HG02623 (cell line): ENCODE measurements around the gene HMG20A.

ENCODE experiments used
- ATAC-seq: cut with Tn5 transposase; IDR thresholded peaks from one replicate; pipeline ENCODE4 v1.9.1; 2021; ENCODE audit warnings: moderate library complexity; ENCODE audit not compliant: unreplicated experiment

Gene HMG20A

DNA sequence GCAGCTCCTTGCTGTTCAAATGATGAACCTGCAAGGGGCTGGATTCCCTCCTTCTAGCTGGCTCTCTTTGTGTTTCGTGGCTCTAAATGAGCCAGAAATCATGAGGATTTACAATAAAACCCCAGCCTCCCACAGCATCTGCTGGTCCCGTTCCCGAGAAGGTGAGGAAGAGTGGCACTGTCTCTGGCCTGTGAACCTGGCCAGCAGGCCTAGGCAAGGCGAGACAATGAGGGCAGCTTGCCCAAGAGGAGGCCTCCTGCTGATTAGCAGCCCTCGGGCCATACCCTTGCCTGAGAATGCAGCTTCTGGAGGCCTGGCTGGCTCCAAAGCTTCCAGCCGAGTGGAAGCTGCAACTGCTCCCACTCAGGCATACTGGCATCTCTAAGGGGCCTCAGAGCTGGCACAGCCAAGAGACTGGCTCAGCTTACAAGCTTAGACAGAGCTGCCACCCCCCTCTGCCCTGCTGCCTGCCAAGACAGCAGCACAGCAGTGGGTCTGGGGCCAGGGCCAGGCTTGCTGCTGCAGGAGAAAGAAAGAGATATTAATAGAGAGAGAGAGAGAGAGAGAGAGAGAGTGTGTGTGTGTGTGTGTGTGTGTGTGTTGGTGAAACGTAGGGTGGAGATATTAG, 76.5 kb downstream of the HMG20A start:
- no peak for ATAC-seq

DNA sequence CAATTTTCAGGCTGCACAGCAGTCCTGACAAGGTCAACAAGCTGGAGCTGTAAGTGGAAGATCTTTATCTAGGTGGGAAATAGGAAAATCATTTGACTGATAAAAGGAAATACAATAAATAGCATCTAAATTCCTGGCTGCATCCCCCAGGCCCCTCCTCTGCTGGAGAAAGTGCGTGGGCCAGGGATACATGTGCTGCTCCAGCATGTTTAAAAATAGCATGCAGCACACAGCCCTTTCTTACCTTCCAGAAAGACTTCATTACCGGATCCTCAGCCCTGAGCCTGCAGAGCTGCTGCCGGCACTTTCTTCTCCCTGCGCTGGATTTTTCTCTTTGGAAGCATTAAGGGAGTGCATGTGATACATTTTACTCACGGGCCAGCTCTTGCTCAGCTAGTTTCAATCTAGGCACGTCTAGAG, 77.3 kb downstream of the HMG20A start:
- no peak for ATAC-seq

DNA sequence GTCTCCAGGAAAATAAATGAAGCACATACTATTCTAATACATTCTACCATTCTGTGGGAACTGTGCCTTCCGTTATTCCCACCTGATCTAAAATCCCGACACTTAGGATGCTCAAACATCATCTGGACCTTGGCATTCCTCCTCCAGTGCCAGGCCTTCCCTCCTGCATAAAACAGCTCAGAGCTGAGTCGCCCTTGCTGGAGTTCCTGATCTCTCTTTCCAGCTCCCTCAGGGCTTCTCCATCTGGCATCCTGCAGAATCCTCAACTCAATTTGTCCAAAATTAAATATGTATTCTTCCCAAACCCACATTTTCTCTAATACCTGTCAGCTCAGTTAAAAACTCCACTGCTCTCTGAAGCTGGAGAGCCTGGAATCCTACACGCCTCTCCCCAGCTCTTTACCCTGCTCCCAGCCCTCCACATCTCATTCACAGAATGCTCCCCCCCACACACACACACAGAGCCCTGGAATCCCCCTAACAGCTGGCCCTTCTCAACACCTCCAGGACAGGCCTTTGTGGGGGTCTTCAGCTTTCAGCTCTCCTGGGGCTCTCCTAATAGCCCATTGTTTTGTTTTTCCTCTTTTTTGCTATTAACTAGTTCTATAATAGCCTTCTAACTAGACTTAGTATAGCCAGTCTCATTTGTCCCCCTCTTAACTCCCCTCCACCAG, 78.5 kb downstream of the HMG20A start:
- ATAC-seq = no peak

DNA sequence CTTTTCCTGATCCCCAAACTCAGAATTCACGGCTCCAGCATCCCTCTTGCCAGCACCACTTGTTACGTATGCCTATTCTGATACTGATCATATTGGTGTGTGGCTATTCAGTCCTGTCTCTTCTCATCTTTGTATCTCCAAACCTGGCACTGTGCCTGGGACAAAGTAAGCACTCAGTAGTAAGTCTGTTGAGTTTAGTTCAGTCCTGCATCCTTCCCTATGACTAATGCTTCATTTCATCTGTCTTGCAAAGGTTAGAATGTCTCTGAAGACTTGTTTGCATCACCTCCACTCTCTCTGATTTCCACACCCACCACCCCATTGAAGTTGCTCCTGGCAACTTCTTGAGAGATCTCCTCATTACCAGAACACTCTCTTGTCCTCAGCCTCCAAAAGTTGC, 80.3 kb downstream of the HMG20A start:
- ATAC-seq = no peak

DNA sequence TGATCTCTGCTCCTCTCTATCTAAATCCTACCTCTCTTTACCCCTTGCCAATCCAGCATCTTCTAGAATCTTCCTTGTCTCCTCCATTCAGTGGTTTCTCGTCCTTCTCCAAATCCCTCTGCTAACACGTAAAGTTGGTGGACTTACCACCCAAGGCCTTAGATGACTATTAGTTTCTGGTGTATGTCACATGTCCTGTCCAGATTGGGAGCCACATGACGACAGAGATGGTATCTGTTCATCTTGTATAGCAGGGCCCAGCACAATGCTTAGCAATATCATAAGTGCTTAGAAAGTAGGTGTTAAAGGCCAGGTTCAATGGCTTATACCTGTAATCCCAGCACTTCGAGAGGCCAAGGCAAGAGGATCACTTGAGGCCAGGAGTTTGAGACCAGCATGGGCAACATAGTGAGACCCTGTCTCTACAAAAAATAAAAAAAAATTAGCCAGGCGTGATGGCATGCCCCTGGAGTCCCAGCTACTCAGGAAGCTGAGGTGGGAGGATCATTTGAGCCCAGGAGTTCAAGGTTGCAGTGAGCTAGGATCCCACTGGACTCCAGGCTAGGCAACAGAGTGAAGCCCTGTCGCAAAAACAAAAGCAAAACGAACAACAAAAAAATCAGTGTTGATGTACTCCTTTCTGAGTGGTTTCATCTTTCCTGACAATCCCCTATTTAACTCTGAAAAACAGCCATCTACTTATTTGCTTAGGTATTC, 81.8 kb downstream of the HMG20A start:
- no peak for ATAC-seq

DNA sequence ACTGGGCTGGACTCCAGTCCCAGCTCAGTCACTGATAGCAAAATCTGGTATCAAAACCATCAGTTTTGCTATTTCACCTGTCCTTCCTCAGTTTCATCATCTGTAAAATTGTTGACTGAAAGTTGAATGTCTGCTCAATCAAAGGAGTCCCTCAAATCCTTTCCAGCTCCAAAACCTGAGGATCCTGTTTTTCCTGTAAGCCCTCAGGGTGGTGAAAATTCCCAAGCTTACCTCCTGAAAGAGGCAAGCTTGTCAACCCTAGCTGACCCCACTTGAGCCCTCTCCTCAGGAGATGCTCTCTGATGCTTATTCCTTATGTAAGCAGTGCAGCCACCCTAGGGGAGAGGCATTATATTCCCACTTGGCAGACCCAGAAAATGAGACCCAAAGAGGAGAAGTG, 82.6 kb downstream of the HMG20A start:
- no peak for ATAC-seq

DNA sequence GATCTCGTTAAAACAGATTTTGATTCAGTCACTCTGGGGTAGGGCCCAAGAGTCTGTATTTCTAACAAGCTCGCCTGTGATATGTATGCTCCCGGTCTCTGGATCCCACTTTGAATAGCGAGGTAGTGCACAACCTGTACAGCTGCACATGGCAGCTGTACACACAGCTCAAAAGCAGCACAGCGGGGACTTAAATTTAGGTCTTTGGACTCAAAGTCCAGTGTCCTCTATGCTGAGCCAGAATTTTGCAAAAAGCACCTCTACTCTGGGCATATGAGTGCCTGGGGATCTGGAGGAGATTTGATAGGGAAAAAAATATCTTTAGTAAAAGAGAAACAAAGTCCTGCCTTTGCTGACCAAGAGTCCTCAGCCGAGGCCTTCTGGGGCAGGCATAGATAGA, 83.1 kb downstream of the HMG20A start:
- ATAC-seq = no peak

DNA sequence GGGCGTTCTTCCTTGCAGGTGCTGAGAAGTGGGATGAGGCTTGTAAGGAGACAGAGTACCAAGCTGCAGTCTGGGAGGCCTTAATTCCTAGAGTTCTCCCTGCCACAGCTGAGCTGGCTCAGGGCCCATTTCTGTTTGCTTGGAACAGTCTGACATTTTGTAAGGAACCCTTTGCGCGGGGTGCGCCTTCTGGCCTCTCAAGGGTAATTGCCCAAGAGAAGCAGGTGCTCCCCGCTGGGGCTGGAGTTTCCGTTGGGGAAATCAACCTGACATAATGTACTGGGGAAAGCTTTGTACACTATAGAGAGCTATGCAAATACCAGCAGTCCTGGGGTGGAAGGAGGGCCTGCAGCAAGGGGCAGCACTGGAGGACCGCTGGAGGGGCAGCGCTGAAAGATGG, 83.6 kb downstream of the HMG20A start:
- ATAC-seq = no peak

DNA sequence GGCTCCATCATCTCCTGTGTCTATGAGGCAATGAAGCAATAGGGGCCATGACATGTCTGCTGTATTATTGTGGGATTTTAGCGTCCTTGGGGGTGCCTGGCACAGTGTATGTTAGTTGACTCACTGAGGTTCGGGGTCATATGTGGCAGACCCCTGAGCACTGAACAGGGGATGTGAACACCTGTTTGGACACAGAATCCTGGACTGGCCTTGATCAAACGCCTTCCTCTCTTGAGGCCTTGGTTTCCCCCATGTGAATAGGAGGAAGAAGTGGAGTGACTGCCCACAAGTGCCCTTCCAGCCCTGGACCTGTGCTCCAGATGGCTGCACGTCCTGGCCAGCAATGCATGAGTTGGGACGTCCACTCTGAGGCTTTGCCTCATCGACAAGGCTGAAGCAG, 84.2 kb downstream of the HMG20A start:
- no peak for ATAC-seq

DNA sequence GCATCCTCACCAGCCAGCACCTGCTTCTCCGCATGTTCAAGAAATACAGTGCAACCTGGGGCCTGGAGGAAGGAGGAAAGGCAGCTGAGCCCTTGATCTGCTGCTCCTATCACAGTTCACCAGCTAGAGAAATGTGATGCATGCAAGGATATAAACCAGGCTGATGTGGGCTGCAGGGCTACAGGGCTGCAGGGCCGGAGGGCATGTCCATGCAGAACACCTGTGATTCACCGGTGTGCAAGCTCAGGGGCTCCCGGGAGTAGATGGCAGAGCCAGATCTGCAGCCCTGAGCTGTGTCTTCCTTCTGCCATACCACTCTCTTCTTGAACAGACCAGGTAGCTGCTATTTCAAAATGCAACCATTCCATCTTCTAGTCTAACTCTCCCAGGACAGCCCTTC, 84.9 kb downstream of the HMG20A start:
- ATAC-seq = no peak

DNA sequence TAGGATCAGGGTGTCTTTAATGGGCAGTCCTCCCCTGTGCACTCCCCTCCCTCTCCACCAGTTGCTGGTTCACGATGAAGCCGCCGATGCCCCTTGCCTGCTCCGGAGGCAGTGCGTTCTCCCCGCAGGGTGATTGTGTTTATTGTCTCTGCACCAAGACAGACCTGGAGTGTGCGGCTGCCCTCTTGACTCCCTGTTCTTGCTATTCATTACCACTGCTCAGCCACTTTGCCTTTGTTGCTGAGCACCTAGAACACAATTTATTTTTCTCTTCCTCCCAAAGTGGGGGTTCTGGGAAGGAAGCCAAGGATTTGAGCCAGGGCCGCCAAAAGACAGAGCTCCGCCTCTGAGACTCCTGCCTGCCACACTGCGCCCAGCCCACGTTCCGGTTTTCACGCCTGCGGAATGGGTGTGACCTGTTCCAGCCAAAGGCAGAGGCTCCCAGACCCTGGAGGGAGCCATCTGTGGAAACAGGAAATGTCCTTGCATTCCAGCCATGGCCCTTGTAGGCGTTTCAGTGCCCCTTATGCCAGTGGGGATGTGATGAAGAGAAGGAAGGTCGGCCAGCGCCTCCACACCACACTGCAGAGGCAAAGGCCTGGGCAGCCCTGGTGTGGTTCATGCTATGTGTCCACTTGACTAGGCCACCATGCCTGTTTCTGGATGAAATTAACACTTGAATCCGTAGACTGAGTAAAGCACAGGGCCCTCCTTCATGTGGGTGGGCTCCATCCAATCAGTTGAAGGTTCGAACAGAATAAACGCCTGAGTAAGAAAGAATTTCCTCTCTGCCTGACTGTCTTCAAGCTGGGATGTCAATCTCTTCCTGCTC, 85.8 kb downstream of the HMG20A start:
- ATAC-seq = no peak

DNA sequence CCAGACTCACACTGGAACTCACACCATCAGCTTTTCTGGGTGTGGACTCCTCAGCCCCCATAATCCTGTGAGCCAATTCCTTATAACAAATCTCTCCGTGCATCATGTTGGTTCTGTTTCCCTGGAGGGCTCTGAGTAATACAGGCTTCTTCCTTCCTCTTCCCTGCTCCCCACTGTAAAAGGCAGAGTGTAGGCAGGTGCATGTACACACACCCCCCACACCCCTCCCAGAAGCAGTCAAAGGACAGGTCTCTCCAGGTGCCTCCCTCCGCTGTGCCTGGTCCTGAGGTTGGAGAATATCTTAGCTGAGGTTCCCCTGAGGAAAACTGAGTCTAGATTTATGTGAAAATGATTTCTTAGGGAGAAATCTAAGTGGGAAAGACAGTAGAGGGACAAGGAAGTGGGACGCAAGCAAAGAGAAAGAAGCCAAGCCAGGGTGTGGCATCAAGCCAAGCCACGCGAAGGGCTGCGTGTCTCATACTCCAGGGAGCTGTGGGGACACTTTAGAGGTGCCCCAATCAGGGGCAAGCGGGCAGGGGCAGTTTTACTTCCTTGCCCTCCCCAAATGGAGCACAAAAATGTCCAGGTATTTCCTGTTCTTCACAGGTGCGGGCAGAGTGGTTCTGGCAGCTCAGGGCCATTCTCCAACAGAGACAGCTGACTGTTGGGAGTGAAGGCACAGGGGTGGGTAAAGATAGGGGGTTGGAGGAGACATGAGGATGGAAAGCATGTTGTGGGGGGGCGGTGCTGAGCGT, 86.6 kb downstream of the HMG20A start:
- no peak for ATAC-seq

DNA sequence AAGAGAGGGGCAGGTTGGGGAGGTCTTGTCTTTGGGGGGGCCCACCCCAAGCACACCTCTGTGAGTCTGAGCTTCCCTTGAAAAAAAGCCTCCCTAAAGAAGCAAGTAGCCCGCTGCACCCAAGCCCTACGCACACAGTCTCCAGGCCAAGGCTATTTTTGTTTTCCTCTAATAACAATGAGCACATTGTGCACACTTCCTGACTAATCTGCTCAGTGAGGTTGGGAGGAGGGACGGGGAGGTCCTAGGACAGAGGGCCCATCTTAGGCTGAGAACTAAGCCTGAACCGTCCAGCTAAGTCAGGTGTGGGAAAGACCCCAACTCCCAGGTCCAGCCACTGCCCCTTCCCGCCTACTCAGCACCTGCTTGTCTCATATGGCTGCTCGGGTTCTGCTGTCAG, 87.2 kb downstream of the HMG20A start:
- ATAC-seq = no peak

DNA sequence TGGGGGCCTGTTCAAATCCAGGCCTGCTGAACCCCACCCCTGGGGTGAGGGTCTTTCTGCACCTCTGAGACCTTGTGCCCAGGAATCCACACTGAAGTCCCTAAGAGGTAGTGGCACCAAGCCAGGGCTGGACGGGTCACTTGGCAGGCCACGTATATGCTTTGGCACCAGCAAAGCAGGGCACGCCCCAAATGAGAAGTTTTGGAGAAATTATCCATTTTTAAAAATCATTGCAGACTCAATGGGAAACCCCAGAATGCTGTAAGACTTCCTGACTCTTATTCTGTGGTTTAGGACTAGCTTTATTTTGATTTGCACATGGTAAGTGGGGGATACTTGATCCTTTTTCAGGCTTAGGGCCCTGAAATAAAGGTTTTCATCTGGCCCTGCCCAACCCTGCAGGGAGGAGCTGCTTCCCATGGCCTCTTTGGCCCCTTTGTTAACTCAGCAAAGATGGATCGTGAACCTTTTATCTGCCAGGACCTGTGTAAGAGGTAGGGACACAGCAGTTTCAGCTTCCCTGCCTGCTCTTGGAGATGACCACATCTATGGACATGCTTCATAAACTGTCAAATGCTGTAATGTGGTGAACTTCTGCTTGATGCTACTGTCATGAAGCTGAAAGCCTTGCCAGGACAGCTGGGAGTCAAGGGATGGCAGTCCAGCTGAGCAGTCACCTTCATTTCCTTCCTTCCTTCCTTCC, 88.0 kb downstream of the HMG20A start:
- no peak for ATAC-seq

DNA sequence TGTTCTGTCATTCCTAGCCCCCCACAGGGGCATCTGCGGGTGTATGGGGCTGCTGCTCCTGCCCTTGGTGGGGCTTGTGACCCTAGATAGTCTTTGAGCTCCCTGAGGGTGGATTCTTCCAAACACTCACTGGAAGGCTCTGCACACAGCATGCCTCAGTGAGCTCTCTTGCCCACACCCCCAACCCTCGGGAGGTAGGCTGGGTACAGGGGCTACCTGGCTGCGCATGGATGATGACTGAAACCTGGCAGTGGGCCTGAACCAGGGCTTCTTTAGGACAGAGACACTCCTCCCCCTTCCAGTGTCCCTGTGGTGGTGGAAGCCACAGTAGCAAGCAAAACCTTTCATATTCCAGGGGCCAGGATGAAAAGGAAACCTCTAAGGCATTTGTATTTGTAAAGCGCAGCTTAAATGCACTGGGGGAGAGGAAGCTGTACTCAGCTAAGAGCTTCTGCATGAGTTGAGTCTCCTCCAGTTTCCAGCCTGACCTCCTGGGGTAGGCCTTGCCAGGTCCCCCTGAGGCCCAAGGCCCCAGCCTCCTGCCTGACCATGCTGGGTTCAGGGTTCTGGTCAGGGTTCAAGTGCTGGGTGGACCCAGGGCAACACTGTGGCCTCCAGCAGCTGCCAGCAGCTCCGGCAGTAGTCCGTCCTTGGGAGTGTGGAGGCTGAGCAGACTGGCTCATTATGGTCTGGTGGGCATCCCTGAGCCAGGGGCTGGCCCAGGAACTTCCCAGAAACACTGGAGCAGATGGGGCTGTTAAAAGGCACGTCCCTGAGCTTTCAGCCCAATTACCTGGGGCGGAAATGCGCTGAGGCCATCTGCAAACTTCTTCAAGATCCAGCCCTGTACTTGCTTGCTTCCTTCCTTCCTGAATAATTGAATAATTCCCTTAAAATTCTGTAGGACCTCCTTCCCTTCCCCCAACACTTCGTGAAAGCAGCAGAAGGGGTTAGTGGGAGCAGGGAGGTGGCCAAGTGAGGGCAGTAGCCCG, 89.7 kb downstream of the HMG20A start:
- no peak for ATAC-seq

DNA sequence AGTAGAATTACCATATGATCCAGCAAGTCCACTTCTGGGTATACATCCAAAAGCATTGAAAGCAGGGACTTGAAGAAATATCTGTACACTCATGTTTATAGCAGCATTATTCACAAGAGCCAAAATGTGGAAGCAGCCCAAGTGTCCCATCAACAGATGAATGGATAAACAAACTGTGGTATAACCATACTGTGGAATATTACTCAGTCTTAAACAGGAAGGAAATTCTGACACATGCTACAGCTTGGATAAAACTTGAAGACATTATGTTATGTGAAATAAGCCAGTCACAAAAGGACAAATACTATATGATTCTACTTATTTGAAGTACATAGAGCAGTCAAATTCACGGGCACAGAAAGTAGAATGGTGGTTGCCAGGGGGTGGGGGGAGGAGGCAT, 91.2 kb downstream of the HMG20A start:
- no peak for ATAC-seq

DNA sequence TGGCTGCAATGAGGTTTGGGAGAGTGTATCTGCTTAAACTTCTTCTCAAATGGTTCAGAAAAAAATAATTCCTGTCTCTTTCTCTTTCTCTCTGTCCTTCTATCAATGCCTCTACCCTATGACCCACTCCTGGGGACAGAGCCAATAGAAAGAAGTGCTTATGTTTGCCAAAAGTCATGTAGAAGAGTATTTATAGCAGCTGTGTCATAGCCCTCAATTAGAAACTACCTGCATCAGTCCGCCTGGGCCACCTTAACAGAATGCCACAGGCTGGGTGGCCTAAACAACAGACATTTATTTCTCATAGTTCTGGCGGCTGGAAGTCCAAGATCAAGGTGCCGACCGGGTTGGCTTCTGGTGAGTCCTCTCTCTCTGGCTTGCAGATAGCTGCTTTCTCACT, 92.5 kb downstream of the HMG20A start:
- no peak for ATAC-seq

DNA sequence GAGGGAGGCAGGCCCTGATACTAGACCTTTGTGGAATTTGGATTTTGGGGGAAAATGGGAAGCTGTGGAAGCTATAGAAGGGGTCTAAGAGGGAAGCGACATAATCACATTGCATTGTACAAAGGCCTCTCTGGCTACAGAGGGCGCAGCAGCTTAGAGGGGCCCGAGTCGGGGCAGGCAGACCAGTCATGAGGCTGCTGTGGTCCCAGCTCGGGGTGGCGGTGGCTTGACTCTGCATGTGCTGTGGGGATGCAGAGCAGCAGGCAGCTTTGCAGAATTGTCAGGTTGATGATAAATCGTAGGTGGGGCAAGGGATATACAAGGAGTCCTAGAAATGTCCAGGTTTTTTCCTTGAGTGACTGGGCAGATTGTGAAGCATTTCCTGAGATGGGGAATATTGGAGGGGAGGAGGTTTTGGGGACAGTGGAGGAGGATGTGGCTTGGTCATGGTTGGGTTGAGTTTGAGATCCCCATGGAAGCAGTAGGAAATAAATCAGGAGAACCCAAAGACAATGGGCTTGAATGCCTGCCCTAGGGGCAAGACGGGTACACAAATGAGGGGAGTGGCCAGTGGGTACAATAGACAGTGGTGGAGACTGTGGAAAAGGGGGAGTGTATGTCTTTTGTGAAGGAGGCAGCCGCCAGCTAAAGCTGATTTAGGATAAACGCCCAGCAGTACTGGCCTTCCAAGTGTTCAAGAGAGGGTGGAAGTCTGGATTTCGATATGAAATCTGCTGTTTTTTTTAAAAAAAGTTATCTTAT, 94.1 kb downstream of the HMG20A start:
- ATAC-seq = no peak
